Neural crest cell (in vitro differentiated cells): ENCODE data around the gene SSBP2. TPM values are rescaled to one million over a fixed set of nuclear protein-coding genes. Genes with fewer than 3 reads are reported as not detected.

ENCODE experiments used
- DNase-seq: peaks from one replicate; pipeline ENCODE4 v3.0.0; 2021; ENCODE audit warnings: low read depth, mixed read lengths, low spot score
- H3K27ac Mint-ChIP-seq: one replicate; pipeline ENCODE4 v1.8.0; 2021; ENCODE audit warnings: mild to moderate bottlenecking, mixed read lengths; ENCODE audit not compliant: unreplicated experiment
- H3K27me3 Mint-ChIP-seq: 2 replicates; pipeline ENCODE4 v1.8.0; 2021; ENCODE audit warnings: low read depth, mild to moderate bottlenecking, mixed read lengths
- H3K36me3 Mint-ChIP-seq: 2 replicates; pipeline ENCODE4 v1.8.0; 2021; ENCODE audit warnings: low read depth, mild to moderate bottlenecking, mixed read lengths
- H3K4me1 Mint-ChIP-seq: 2 replicates; pipeline ENCODE4 v1.8.0; 2021; ENCODE audit warnings: mixed read lengths
- H3K4me3 Mint-ChIP-seq: one replicate; pipeline ENCODE4 v1.8.0; 2021; ENCODE audit warnings: mild to moderate bottlenecking, mixed read lengths
- H3K9me3 Mint-ChIP-seq: 2 replicates; pipeline ENCODE4 v1.8.0; 2021; ENCODE audit warnings: mixed read lengths
- CTCF ChIP-seq: fragments of 200-600 bp; sonication (generic); conservative IDR thresholded peaks from 2 replicates; pipeline ENCODE4 v1.5.0; 2021; ENCODE audit warnings: antibody characterized with exemption, mild to moderate bottlenecking
- total RNA-seq: library from RNA; stranded (reverse); gene quantifications from 2 replicates; pipeline ENCODE4 v1.2.1, GENCODE V29; 2021

The SSBP2 gene
- total RNA-seq, 1 donor from 2014 or later: 81.7 TPM

- no peak overlapping the region for H3K4me3 Mint-ChIP-seq
- no peaks in the 10 kb centered on the region for H3K36me3 Mint-ChIP-seq
- H3K27ac Mint-ChIP-seq: no peak overlapping the region
- TF ChIP-seq CTCF: no peak
- H3K4me1 Mint-ChIP-seq: peaks cover 23% of the 10 kb centered on the region
- H3K27me3 Mint-ChIP-seq: no peaks in the 10 kb centered on the region
- DNase-seq: no peak
- H3K9me3 Mint-ChIP-seq: no peaks in the 10 kb centered on the region
Observed at GRCh38 chr5:81363093-81363871, 387.6 kb downstream of the SSBP2 start.

Other genes starting within 250 kb of the SSBP2 start
- 5.9 and 10.4 TPM in 2 replicates for gene ATG10, start 220.9 kb upstream of the SSBP2 start, total RNA-seq